GM21381 (cell line): ENCODE results near the gene TMEM82.

Experiments used
- ATAC-seq: cut with Tn5 transposase; IDR thresholded peaks from one replicate; pipeline ENCODE4 v1.9.1; 2021; ENCODE audit warnings: mild to moderate bottlenecking, moderate library complexity; ENCODE audit not compliant: unreplicated experiment

TMEM82 gene

DNA sequence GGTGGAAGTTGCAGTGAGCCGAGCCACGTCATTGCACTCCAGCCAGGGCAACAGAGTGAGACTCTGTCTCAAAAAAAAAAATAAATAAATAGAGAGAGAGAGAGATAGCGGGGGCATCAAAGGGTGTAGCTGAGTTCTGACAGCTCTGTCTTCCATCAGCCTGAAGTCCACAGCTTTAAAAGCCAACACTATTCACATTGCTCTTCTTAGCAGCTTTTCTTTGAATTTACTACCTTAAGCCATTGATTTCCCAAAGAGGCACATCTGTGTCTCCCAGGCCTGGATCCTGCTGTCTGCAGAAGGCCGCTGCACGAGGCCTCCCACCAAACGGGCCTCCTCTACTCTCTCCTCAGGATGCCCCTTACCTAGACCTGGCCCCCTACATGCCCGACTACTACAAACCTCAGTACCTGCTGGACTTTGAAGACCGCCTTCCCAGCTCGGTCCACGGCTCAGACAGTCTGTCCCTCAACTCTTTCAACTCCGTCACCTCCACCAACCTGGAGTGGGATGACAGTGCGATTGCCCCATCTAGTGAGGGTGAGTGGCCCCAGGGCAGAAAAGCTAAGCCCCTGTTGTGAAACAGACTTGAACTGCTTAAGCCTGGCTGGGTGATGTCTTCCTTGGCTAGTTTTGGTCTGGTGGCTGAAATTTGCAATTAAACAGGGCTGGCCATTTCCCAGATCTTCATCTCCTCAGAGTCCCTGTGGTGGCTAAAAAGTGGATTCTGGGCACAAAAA lies 22.7 kb upstream of the TMEM82 start:
- ATAC-seq: no peak

DNA sequence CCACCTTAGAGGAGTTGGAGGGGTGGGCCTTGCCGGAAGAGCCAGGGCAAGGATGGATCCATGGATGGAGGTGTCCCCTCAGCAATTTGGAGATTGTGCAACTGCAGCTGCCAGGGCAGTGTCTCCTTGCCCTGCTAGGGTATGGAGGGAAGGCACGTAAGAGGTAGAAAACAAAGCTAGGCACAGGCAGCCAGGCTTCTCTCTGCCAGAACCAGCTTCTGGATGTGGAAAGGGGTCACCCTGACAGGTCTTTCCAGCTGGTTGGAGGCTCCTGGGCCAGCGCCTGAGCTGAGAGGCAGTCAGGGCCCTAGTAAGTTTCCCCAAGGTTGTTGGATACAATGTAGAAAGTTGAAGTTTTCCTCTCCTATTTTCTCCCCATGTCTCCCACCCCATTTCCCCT lies 21.4 kb upstream of the TMEM82 start:
- ATAC-seq: no peak

DNA sequence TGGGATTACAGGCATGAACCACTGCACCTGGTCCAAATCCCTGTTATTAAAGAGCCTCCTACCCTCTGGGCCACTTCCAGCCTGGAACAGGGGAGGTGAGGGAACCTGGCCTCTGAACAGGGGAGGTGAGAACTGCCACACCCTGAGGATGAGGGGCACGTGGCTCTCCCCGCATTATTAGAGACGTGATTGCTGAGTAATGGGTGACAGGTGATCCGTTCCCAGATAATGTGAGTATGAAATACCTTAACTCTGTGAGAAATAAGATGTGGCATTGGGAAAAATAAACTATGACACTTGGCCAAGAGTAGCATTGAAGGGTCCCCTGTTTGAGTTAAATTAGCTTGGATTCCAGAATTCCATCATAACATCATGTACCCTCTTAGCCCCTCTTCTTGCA lies 19.9 kb upstream of the TMEM82 start:
- no peak for ATAC-seq

DNA sequence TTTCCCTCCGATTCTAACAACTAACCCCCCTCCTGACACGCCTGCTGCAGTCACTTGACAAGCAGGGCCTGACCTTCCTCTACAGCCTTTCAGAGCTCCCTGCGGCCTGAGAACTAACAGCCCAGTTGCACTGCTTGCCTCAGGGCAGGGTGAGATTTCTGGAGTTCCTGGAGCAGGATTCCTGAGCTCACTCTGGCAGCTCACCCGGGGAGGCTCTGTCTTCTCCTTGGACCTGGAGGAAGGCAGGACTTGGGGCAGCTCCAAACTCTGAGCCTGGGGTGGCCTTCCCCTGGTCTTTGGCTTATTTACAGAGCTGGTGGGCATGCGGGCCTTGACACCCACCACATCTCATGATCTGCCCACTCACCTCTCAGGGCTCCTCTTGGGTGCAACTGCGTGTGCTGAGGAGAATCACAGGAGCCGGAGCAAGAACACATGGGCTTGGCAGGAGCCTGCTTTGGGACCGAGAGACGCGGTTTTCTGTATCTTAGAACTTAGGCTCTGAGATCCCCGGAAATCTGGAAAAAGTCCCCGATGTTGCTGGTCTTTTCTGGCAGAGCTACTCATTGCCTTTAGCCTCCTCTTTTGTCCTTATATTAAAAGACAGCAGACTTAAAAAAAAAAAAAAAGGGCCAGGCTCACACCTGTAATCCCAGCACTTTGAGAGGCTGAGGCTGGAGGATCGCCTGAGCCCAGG lies 19.3 kb upstream of the TMEM82 start:
- no peak for ATAC-seq

DNA sequence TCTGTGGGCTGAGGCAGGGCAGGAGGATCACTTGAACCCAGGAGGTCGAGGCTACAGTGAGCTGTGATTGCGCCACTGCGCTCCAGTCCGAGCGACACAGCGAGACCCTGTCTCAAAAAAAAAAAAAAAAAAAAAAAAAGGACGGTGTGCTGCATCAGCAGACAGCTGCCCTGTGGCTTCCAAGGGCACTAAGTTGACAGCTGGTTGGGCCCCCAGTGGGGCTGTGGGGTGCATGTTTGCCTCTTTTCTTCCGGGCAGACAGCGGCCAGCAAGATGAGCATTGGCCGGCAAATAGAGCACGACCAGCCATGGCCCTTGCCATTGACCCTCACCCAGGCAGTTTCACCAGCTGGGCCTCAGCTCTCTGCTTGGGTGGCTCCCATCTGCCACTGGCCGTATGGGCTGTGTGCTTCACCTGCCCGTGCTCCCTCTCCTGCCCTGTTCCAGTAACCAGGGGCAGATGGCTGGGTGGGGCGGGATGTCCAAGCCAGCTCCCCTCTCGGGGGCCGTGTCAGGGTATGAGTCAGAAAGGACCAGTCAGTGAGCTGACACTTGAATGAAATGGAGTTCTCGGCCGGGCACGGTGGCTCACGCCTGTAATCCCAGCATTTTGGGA lies 18.6 kb upstream of the TMEM82 start:
- no peak for ATAC-seq

DNA sequence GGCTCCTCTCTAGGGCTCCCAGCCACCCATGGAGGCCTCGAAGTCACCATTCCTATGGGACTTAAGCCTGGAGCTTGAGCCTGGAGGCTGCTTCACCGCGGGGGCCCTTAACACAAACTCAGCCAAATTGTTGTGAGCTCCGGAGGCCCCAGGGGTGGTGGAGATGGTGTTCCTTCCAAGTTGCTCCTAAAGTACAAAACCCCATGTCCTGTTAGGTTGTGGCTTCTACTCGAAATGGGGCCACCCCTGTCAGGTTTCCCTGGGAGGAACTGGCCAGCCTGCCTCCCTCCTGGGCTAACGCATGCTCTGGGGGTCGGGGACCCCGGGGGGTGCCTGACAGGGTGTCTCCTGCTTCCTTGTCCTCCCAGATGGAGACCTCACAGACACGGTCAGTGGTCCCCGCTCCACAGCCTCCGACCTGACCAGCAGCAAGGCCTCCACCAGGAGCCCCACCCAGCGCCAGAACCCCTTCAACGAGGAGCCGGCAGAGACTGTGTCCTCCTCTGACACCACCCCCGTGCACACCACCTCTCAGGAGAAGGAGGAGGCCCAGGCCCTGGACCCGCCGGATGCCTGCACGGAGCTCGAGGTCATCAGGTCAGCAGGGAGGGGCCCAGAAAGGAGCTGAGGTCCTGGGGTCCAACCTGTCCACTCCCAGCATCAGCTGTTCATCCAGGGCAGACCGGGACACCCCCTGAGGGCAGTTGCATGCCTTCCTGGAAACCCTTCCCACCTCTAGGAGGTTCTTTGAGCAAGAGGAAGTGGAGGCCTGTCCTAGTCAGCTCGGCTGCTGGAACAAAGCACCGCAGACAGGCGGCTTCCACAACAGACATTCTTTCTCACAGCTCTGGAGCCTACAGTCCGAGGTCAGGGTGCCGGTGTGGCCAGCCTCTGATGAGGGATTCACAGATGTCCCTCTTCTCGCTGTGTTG lies 17.1 kb upstream of the TMEM82 start:
- no peak for ATAC-seq

DNA sequence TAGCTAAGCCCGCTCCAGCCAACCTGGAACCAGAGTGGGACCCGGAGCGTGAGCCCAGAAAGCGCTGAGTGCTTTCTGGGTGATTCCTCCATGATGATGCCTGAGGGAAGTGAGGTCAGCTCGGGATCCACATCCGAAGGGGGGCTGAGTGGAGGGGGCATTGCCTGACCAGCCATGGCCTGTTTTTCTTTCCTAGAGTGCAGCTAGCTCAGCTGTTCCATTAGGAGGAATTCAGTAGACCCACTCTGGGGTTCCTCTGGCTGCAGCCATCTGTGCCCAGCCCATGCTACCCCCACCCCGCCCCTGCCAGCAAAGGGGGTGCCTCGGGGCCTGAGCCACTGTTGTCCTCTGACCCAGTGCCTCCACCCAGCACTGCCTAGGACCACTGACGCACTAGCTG lies 15.8 kb upstream of the TMEM82 start:
- ATAC-seq: no peak

DNA sequence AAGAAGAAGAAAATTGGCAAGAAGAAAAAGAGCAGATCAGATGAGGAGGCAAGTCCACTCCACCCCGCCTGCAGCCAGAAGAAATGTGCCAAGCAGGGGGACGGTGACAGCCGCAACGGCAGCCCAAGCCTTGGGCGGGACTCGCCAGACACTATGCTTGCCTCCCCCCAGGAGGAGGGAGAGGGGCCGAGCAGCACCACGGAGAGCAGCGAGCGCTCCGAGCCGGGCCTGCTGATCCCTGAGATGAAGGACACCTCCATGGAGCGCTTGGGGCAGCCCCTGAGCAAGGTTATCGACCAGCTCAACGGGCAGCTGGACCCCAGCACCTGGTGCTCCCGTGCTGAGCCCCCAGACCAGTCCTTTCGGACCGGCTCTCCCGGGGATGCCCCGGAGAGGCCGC lies 15.3 kb upstream of the TMEM82 start:
- no peak for ATAC-seq

DNA sequence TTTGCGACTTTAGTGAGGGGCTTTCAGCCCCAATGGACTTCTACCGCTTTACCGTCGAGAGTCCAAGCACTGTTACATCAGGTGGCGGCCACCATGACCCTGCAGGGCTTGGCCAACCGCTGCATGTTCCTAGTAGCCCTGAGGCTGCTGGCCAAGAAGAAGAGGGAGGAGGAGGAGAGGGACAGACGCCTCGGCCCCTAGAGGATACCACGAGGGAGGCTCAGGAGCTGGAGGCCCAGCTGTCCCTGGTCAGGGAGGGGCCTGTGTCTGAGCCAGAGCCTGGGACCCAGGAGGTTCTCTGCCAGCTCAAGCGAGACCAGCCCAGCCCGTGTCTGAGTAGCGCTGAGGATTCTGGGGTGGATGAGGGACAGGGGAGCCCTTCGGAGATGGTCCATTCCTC lies 14.9 kb upstream of the TMEM82 start:
- no peak for ATAC-seq

DNA sequence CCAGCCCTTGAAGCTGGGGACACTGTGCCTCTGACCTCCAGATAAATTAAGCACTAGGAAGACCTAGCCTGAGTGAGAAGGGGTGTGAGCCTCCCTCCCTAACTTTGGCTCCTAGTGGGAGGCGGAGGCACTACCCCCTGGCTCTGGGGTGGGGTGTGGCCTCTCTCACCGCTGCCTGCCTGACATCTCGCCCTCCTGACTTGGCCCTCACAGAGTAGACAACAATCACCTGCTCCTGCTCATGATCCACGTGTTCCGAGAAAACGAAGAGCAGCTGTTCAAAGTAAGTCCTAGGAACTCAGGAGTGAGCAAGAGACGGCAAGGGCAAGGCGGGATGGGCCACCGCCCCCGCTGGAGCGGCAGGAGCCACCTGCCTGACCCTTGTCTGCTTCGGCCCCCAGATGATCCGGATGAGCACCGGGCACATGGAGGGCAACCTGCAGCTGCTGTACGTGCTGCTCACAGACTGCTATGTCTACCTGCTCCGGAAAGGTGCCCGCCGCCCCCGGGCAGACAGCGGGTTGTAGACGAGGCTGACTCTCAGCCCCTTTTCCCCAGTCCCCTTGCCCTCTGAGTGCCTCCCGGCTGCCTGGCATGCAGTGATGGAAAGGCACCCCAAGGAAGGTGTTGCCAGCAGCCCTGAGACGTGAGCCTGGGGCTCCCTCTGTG lies 14.3 kb upstream of the TMEM82 start:
- no peak for ATAC-seq

DNA sequence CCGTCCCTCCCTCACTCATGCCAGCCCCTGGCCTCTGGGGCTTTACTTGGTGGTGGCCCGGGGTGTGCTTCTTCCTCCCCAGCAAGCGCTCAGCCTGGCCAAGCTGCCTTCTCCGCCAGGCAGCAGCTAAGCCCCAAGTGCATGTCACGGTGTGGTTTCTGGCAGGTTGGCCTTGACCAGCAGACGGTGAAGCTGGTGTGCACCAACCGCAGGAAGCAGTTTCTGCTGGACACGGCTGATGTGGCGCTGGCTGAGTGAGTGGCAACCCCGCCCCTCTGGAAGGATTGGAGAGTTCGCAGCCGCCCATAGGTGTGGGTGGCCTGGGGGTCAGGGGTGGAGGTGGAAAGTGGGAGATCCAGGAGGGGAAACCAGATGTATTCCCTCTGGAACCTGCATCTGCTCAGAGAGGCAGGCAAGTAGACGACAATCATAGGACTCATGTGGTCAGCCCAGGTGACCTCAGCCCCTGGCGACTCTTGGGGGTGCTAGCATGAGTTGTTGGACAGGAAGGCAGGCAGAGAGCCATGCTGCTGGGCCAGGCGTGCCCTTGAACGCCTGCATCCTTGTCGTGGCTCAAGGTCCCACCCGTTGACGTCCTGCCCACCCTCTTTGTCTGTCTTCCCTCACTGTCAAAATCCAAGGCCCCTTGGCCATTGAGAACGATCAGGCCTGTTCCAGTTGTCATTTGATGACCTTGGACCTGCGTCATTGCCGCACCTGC lies 13.2 kb upstream of the TMEM82 start:
- no peak for ATAC-seq

DNA sequence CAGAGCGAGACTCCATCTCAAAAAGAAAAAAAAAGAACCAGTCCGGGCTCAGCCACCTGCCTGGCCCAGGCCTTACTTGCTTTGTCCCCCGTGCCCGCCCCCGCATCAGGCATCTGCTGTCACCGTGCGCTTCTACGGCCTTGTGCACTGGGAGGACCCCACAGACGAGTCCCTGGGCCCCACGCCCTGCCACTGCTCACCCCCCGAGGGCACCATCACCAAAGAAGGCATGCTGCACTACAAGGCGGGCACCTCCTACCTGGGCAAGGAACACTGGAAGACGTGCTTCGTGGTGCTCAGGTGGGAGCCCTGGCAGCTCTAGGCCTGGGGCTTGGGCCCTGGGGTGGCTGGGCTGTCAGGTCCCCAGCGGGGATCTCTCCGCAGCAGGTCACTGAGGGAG lies 11.9 kb upstream of the TMEM82 start:
- ATAC-seq: no peak

DNA sequence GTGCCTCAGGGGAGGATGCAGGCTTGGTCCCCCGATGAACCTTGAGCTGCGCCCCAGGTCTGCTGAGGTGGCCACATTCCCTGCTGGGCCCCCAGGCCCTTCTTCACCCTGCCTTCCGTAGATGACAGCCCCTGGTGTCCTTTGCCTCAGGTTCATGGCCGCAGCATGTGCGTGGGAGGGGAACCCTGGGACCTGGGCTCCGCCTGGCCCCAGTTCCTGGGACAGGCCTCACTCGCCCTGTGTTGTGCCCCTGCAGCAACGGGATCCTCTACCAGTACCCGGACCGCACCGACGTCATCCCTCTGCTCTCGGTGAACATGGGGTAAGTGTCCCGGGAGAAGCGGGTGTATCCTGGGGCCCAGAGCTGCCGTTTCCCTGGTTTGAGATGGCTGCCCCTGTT lies 11.4 kb upstream of the TMEM82 start:
- ATAC-seq: no peak

DNA sequence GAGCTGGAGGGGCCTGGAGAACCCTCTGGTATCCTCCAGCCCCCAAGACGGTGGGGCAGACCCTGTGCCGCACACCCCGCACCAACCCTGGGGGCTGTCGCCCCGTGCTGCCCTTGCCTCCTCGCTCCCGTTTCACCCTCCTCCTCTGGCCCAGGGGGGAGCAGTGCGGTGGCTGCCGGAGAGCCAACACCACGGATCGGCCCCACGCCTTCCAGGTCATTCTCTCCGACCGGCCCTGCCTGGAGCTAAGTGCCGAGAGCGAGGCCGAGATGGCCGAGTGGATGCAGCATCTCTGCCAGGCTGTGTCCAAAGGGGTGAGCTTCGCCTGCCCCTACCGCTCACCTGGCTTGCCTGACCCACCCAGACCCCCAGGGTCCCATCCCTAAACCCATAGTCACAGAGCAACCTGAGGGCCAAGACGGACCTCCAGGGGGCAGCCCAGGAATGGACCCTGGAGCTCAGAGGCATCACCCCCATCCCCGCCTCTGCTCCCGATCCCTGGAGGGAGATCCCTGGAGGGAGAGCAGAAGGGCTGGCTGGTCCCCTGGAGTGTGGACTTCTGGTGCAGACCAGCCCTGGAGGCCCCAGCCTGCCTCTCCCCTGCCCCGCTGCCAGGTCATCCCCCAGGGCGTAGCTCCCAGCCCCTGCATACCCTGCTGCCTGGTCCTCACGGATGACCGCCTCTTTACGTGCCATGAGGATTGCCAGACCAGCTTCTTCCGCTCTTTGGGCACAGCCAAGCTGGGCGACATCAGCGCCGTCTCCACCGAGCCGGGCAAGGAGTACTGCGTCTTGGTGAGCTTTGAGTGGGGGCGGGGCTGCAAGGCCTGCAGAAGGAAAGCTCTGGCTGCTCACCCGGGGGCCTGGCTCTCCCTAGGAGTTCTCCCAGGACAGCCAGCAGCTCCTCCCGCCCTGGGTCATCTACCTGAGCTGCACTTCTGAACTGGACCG lies 10.3 kb upstream of the TMEM82 start:
- no peak for ATAC-seq

DNA sequence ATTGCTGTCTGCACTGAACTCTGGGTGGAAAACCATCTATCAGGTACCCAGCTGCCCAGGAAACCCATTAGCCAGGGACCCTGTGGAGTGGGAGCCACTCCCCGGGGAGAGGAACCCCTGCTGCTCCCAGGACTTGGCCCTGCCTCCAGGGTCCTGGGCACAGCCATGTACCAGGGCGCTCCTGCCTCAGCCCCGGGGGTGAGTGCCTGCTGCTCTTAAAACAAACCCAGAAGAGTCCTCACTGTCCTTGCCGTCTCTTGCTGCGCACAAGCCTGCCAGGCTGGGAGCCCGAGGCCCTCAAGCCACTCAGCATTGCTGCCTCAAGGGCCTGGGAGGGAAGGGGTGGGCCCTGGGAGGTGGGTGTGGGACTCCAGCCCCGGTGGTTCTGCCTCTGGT lies 9.6 kb upstream of the TMEM82 start:
- no peak for ATAC-seq

DNA sequence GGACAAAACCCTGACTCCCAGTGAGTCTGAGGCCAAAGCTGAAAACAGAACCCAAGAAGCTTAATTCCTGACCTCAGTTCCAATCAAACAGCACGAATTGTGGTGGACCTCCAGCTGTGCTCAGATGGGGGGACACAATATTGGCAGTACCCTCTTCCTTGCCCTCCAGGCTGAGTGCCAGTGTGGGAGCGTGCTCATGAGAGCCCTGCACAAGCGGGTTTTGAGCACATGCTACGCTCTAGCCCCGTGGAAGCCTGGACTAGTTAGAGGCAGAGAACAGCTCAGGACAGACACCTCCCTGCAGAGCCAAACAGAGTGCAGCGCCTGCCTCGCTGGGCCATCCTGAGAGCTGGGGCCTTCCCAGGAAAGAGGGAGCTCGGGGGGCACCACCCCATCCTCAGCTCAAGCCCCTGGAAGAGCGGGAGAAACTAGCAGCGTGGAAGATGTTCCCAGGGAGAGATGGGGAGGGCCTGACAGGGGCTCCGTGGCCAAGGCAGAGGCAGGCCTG lies 9.0 kb upstream of the TMEM82 start:
- no peak for ATAC-seq

DNA sequence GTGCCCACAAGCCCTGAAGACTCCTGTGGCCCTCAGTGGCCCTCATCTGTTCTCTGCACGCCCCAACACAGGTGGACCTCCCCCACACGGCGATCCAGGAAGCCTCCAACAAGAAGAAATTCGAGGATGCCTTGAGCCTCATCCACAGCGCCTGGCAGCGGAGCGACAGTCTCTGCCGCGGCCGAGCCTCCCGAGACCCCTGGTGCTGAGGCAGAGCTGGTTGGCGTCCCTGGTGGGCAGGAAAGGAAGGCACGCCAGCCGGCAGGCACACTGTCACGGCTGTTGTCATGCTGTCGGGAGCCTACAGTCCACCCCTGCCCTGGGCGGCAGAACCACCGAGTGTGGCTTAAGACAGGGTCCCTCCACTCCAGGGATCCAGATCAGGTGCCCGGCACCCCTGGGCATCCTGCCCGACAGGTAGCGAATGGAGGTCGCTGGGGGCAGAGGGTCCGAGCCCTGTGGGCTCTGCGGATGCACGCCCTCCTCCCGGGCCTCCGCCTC lies 8.5 kb upstream of the TMEM82 start:
- no peak for ATAC-seq

DNA sequence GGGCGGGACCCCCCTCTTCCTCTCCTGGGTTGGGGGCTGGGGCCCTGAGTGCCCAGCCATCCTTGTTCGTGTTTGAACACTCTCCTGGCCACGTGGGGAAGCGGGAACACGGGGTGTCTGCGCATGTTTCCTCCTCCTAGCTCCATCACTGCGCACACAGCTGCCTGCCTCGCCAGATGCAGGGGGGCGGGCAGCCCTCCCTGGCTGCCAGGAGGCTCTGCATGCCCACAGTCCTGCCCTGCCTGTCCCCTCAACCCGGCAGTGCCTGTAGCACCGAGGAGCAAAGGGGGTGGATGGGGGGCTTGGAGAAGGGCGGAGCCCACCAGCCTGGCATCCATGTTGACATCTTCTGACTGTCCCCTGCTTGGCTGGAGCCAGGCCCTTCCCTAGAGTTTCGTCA lies 8.0 kb upstream of the TMEM82 start:
- no peak for ATAC-seq

DNA sequence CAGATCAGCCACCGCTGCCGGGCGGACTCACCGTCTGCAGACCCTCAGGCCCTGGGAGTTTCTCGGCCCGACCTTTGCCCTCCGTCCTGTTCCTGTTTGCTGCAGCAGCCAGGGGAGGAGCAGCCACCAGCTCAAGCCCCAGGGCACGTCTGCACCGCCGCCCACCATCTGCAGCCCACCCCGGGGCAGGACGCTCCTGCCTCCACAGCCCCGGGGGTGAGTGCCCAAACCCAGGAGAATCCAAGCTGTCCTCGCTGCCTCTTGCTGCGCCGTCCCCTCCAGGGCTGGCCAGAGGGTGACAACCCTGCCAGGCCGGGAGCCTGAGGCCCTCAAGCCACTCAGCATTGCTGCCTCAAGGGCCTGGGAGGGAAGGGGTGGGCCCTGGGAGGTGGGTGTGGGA lies 7.4 kb upstream of the TMEM82 start:
- no peak for ATAC-seq
